DOHH2 (cell line): Measurements from ENCODE around the gene FILIP1L.

Source experiments
- EZH2phosphoT487 ChIP-seq: fragments of 200-600 bp; sonication (generic); IDR thresholded peaks from 2 replicates; pipeline ENCODE4 v1.6.1; 2017; ENCODE audit warnings: borderline replicate concordance, mild to moderate bottlenecking, antibody characterized with exemption, low read length, moderate library complexity, mixed read lengths
- TF ChIP-seq, protein P1 (sequence below): fragments of 200-600 bp; sonication (generic); IDR thresholded peaks from one replicate; pipeline ENCODE4 v1.5.1; 2014; ENCODE audit warnings: antibody characterized with exemption, mild to moderate bottlenecking, low read depth, low read length; ENCODE audit not compliant: poor library complexity, severe bottlenecking

DNA sequence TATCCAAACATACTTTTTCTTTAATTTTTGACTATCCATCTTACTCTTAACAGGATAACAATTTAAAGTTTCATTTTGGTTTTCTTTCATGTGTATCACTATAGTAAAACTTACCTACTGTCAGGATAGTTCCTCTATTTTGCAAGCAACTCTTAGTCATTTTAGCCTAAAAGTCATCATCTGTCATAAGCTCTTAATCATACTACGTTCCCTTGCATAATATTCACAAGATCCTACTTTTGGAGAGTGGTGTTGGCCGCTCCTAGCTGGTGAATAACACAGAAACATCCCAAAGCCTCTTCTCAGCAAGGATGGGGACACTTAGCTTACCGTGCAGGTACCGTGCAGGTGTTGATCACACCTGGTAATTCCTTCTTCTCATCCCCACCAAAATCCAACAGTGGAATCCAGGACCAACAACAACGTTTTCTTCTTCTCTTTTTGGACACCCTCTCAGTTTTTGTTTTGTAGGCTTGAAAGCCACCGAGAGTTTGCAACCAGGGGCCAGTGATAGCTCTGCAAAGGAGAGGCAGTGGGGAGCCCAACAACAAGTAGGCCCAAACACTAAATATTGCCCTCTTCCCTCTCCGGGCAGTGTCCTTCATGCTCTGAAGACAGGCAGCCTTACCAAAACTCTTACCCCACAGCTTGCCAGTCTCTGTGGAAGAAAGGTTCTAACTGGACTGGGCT is 433 bp downstream of the FILIP1L start:
- TF ChIP-seq, protein P1, sequence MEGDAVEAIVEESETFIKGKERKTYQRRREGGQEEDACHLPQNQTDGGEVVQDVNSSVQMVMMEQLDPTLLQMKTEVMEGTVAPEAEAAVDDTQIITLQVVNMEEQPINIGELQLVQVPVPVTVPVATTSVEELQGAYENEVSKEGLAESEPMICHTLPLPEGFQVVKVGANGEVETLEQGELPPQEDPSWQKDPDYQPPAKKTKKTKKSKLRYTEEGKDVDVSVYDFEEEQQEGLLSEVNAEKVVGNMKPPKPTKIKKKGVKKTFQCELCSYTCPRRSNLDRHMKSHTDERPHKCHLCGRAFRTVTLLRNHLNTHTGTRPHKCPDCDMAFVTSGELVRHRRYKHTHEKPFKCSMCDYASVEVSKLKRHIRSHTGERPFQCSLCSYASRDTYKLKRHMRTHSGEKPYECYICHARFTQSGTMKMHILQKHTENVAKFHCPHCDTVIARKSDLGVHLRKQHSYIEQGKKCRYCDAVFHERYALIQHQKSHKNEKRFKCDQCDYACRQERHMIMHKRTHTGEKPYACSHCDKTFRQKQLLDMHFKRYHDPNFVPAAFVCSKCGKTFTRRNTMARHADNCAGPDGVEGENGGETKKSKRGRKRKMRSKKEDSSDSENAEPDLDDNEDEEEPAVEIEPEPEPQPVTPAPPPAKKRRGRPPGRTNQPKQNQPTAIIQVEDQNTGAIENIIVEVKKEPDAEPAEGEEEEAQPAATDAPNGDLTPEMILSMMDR, result no peak
- no peak for TF ChIP-seq EZH2phosphoT487
